GM18498 (cell line): ENCODE measurements around the gene CLIC2.
A peak's percentile ranks its signal among the peaks of the same experiment; 100 is the strongest.

Experiments
- ATAC-seq: cut with Tn5 transposase; IDR thresholded peaks from one replicate; pipeline ENCODE4 v1.9.1; 2021; ENCODE audit warnings: mild to moderate bottlenecking, moderate library complexity; ENCODE audit not compliant: unreplicated experiment

CLIC2 gene

GRCh38 chrX:155263854-155264628, 70.4 kb downstream of the CLIC2 start, which contains the start of gene RAB39B:
Gene RAB39B (minus strand): TSS chrX:155264491. CDS start chrX:155264288, 203 bp downstream.
- ATAC-seq, result peak; percentile 95

- ATAC-seq, result peak; percentile 37
Measured at GRCh38 chrX:155262970-155263754, 71.3 kb downstream of the CLIC2 start.

GRCh38 chrX:155259752-155260151, 74.7 kb downstream of the CLIC2 start:
- no peak for ATAC-seq

- ATAC-seq, result no peak
Measured at GRCh38 chrX:155251391-155251790, 83.0 kb downstream of the CLIC2 start.

GRCh38 chrX:155247497-155247896, 86.9 kb downstream of the CLIC2 start:
- no peak for ATAC-seq

- ATAC-seq, result no peak
Measured at GRCh38 chrX:155246748-155247147, 87.7 kb downstream of the CLIC2 start.

GRCh38 chrX:155242300-155242699, 92.1 kb downstream of the CLIC2 start:
- ATAC-seq, result no peak

GRCh38 chrX:155237719-155238118, 96.7 kb downstream of the CLIC2 start:
- ATAC-seq, result no peak

GRCh38 chrX:155235891-155236290, 98.5 kb downstream of the CLIC2 start:
- ATAC-seq, result no peak

GRCh38 chrX:155231163-155231562, 103.3 kb downstream of the CLIC2 start:
- ATAC-seq, result peak; percentile 88
